T47D (cell line): ENCODE data around the gene CNOT4.
"Not testable (repeated sequence)": the region's sequence is repeated elsewhere in the genome, so short reads cannot be mapped to it uniquely, and the experiment has no call there.

ENCODE experiments used
- DNase-seq, 2 experiments: peaks; one replicate each; pipeline versions ENCODE4 v3.0.0 to v3.0.0-alpha.2; 2011 to 2012; ENCODE audit warnings: low read depth in 1 of 2, low spot score in 1 of 2
- JUND ChIP-seq: IDR thresholded peaks from 2 replicates; pipeline ENCODE4 v1.6.1; 2012; ENCODE audit warnings: low read depth
- in situ Hi-C: cut with HindIII; loops from 2 replicates; pipeline ENCODE4 v1.10.0; 2016; ENCODE audit warnings: low sequenced_read_pairs, low pct_unique_long_range_greater_than_20kb

CNOT4 gene

GRCh38 chr7:135466442-135467206 is 43.3 kb downstream of the CNOT4 start:
- no peak for DNase-seq
- TF ChIP-seq JUND, result no peak
- in situ Hi-C loops, result no loop called here

GRCh38 chr7:135463908-135464307 is 46.0 kb downstream of the CNOT4 start:
- TF ChIP-seq JUND, result no peak
- in situ Hi-C loops, result no loop called here
- DNase-seq, result no peak

- in situ Hi-C loops, result no loop called here
- TF ChIP-seq JUND, result no peak
- DNase-seq, result no peak
Measured at GRCh38 chr7:135459951-135460567, 49.8 kb downstream of the CNOT4 start.

- TF ChIP-seq JUND, result no peak
- no peak for DNase-seq
- in situ Hi-C loops, result no loop called here
Measured at GRCh38 chr7:135459076-135459475, 50.8 kb downstream of the CNOT4 start.

- TF ChIP-seq JUND, result no peak
- no peak for DNase-seq
- in situ Hi-C loops, result no loop called here
Measured at GRCh38 chr7:135454060-135454459, 55.8 kb downstream of the CNOT4 start.

- in situ Hi-C loops, result no loop called here
- no peak for TF ChIP-seq JUND
- no peak for DNase-seq
Measured at GRCh38 chr7:135449436-135449835, 60.5 kb downstream of the CNOT4 start.

- no peak for DNase-seq
- in situ Hi-C loops, result no loop called here
- no peak for TF ChIP-seq JUND
Measured at GRCh38 chr7:135448753-135449152, 61.1 kb downstream of the CNOT4 start.

- no peak for TF ChIP-seq JUND
- DNase-seq, result no peak
- in situ Hi-C loops, result no loop called here
Measured at GRCh38 chr7:135447748-135448147, 62.2 kb downstream of the CNOT4 start.

- in situ Hi-C loops, result no loop called here
- TF ChIP-seq JUND, result no peak
- no peak for DNase-seq
Measured at GRCh38 chr7:135445690-135446089, 64.2 kb downstream of the CNOT4 start.

- DNase-seq, in situ Hi-C loops: not testable (repeated sequence)
Measured at GRCh38 chr7:135445266-135445665, 64.6 kb downstream of the CNOT4 start.

- DNase-seq, result no peak
- no peak for TF ChIP-seq JUND
- in situ Hi-C loops, result no loop called here
Measured at GRCh38 chr7:135441791-135442190, 68.1 kb downstream of the CNOT4 start.

GRCh38 chr7:135434047-135434446 is 75.9 kb downstream of the CNOT4 start:
- DNase-seq, result no peak
- in situ Hi-C loops, result no loop called here
- TF ChIP-seq JUND, result no peak

- no peak for TF ChIP-seq JUND
- in situ Hi-C loops, result no loop called here
- no peak for DNase-seq
Measured at GRCh38 chr7:135430626-135431025, 79.3 kb downstream of the CNOT4 start.

GRCh38 chr7:135428879-135429278 is 81.0 kb downstream of the CNOT4 start:
- no peak for DNase-seq
- no peak for TF ChIP-seq JUND
- in situ Hi-C loops, result no loop called here
